SU-DHL-6 (cell line): ENCODE measurements around the gene SRGAP3.

ENCODE experiments used
- CTCF ChIP-seq: fragments of 200-600 bp; sonication (generic); IDR thresholded peaks from one replicate; pipeline ENCODE4 v1.5.1; 2017; ENCODE audit warnings: antibody characterized with exemption, mild to moderate bottlenecking, low read length, moderate library complexity; ENCODE audit not compliant: insufficient read depth, poor library complexity, severe bottlenecking
- EZH2phosphoT487 ChIP-seq: fragments of 200-600 bp; sonication (generic), shearing (Covaris generic); conservative IDR thresholded peaks from 2 replicates; pipeline ENCODE4 v1.6.1; 2018; ENCODE audit warnings: mild to moderate bottlenecking, antibody characterized with exemption, low read length, moderate library complexity, mixed read lengths

- TF ChIP-seq CTCF (no peak), EZH2phosphoT487 (no peak)
Observed at GRCh38 chr3:8968375-8968882, 281.0 kb downstream of the SRGAP3 start.
